Testis (tissue), 2 donors: Measurements from ENCODE around the gene HMX1.

Experiments used
- POLR2A ChIP-seq: fragments of 450-650 bp; IDR thresholded peaks from one replicate; pipeline ENCODE4 v1.6.1; 2017; ENCODE audit warnings: antibody characterized with exemption, mild to moderate bottlenecking, moderate library complexity
- TF ChIP-seq, protein P1 (sequence below), 3 experiments: fragments of 450-650 bp in 2 of 3; fragments of 200-600 bp in 1 of 3; sonication (generic) in 1 of 3; IDR thresholded peaks; one replicate each; pipeline ENCODE4 v1.5.1; 2016 to 2019; ENCODE audit warnings: antibody characterized with exemption in 3 of 3, mild to moderate bottlenecking in 2 of 3, moderate library complexity in 1 of 3

DNA sequence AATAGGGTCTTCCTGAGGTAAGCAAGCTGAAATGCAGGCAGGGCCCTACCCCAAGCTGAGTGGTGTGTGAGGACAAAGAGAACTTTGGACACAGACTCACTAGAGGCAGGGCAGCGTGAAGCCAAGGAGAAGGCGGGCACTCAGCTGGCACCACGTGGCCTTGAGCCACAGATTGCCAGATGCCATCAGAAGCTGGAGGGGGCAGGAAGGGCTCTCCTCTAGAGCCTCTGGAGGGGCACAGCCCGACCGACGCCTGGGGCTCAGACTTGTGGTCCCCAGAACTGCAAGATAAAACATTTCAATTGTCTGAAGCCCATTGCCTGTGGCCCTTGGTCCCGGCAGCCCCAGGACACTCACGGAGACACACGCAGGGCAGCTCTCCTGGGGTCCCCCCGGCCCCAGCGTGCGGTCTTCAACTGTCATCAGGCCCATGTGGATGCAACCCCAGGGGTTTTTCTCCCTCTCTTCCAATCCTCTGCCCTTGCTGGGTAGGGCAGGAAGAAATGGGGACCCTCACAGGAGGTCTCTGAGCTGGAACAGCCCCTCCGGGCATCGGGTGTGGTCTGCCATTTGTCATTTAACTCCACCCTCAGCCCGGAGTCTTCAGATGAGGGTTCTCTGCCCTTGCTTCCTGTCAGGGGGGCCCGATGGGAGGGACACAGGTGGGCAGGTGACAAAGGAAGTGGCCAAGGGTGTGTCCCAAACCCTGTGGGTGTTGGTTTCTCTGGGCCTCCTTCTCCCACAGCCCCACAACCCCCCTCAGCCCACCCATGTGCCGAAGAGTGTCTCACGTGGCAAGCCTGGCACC is 22.2 kb downstream of the HMX1 start:
- TF ChIP-seq, protein P1, sequence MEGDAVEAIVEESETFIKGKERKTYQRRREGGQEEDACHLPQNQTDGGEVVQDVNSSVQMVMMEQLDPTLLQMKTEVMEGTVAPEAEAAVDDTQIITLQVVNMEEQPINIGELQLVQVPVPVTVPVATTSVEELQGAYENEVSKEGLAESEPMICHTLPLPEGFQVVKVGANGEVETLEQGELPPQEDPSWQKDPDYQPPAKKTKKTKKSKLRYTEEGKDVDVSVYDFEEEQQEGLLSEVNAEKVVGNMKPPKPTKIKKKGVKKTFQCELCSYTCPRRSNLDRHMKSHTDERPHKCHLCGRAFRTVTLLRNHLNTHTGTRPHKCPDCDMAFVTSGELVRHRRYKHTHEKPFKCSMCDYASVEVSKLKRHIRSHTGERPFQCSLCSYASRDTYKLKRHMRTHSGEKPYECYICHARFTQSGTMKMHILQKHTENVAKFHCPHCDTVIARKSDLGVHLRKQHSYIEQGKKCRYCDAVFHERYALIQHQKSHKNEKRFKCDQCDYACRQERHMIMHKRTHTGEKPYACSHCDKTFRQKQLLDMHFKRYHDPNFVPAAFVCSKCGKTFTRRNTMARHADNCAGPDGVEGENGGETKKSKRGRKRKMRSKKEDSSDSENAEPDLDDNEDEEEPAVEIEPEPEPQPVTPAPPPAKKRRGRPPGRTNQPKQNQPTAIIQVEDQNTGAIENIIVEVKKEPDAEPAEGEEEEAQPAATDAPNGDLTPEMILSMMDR (IDR thresholded peaks at IDR 0.05), result no peak
- TF ChIP-seq POLR2A, result no peak
